Ishikawa (cell line): ENCODE results near the gene IZUMO1R.

ENCODE experiments used
- CEBPB ChIP-seq: IDR thresholded peaks from 2 replicates; pipeline ENCODE4 v1.6.1; 2012
- CREB1 ChIP-seq: IDR thresholded peaks from 2 replicates; pipeline ENCODE4 v1.6.1; 2012; ENCODE audit warnings: low read depth
- EP300 ChIP-seq: IDR thresholded peaks from 2 replicates; pipeline ENCODE4 v1.6.1; 2012; ENCODE audit warnings: borderline replicate concordance
- FOXM1 ChIP-seq: IDR thresholded peaks from 2 replicates; pipeline ENCODE4 v1.6.1; 2012; ENCODE audit warnings: low read depth, borderline replicate concordance
- NFIC ChIP-seq: IDR thresholded peaks from 2 replicates; pipeline ENCODE4 v1.6.1; 2012
- RAD21 ChIP-seq: IDR thresholded peaks from 2 replicates; pipeline ENCODE4 v1.6.1; 2012; ENCODE audit warnings: low read depth
- TAF1 ChIP-seq: IDR thresholded peaks from 2 replicates; pipeline ENCODE4 v1.6.1; 2012; ENCODE audit warnings: low read depth, mild to moderate bottlenecking
- TCF12 ChIP-seq: IDR thresholded peaks from 2 replicates; pipeline ENCODE4 v1.6.1; 2012; ENCODE audit warnings: low read depth
- USF1 ChIP-seq: IDR thresholded peaks from 2 replicates; pipeline ENCODE4 v1.6.1; 2012
- YY1 ChIP-seq: IDR thresholded peaks from 2 replicates; pipeline ENCODE4 v1.6.1; 2012; ENCODE audit warnings: low read depth
- ZBTB7A ChIP-seq: IDR thresholded peaks from 2 replicates; pipeline ENCODE4 v1.6.1; 2012; ENCODE audit warnings: low read depth
- TF ChIP-seq, protein P1 (sequence below): IDR thresholded peaks from 2 replicates; pipeline ENCODE4 v1.6.1; 2012; ENCODE audit warnings: low read depth, mild to moderate bottlenecking
- TF ChIP-seq, protein P2 (sequence below): IDR thresholded peaks from 2 replicates; pipeline ENCODE4 v1.6.1; 2012

- TF ChIP-seq NFIC, result no peak
- TF ChIP-seq CEBPB, result no peak
- TF ChIP-seq EP300, result no peak
- no peak for TF ChIP-seq CREB1
- no peak for TF ChIP-seq FOXM1
- TF ChIP-seq TAF1, result no peak
- TF ChIP-seq, protein P1, sequence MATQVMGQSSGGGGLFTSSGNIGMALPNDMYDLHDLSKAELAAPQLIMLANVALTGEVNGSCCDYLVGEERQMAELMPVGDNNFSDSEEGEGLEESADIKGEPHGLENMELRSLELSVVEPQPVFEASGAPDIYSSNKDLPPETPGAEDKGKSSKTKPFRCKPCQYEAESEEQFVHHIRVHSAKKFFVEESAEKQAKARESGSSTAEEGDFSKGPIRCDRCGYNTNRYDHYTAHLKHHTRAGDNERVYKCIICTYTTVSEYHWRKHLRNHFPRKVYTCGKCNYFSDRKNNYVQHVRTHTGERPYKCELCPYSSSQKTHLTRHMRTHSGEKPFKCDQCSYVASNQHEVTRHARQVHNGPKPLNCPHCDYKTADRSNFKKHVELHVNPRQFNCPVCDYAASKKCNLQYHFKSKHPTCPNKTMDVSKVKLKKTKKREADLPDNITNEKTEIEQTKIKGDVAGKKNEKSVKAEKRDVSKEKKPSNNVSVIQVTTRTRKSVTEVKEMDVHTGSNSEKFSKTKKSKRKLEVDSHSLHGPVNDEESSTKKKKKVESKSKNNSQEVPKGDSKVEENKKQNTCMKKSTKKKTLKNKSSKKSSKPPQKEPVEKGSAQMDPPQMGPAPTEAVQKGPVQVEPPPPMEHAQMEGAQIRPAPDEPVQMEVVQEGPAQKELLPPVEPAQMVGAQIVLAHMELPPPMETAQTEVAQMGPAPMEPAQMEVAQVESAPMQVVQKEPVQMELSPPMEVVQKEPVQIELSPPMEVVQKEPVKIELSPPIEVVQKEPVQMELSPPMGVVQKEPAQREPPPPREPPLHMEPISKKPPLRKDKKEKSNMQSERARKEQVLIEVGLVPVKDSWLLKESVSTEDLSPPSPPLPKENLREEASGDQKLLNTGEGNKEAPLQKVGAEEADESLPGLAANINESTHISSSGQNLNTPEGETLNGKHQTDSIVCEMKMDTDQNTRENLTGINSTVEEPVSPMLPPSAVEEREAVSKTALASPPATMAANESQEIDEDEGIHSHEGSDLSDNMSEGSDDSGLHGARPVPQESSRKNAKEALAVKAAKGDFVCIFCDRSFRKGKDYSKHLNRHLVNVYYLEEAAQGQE, result no peak
- TF ChIP-seq TCF12, result no peak
- TF ChIP-seq RAD21, result no peak
- TF ChIP-seq YY1, result no peak
- TF ChIP-seq, protein P2, sequence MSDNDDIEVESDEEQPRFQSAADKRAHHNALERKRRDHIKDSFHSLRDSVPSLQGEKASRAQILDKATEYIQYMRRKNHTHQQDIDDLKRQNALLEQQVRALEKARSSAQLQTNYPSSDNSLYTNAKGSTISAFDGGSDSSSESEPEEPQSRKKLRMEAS, result no peak
- no peak for TF ChIP-seq ZBTB7A
- no peak for TF ChIP-seq USF1
Measured at GRCh38 chr11:94271885-94272372, 32.5 kb upstream of the IZUMO1R start.
